Hepatocyte (in vitro differentiated cells): ENCODE data around the gene RBM4B. TPM values are rescaled to one million over a fixed set of nuclear protein-coding genes. Genes with fewer than 3 reads are reported as not detected.

Experiments used
- DNase-seq: peaks from one replicate; pipeline ENCODE4 v3.0.0-alpha.2; 2016; ENCODE audit warnings: low spot score
- H2AFZ ChIP-seq: fragments of 200-600 bp; sonication (generic); 2 replicates; pipeline ENCODE4 v1.6.0; 2016; ENCODE audit warnings: antibody characterized with exemption, mild to moderate bottlenecking
- H3K27ac ChIP-seq: fragments of 200-600 bp; sonication (generic); 2 replicates; pipeline ENCODE4 v1.5.1; 2016; ENCODE audit warnings: mild to moderate bottlenecking
- H3K27me3 ChIP-seq: fragments of 200-600 bp; sonication (generic); 2 replicates; pipeline ENCODE4 v1.6.1; 2016
- H3K36me3 ChIP-seq: fragments of 200-600 bp; sonication (generic); replicated peaks from 2 replicates; pipeline ENCODE4 v1.5.1; 2016; ENCODE audit warnings: low read depth; ENCODE audit not compliant: insufficient read depth
- H3K4me1 ChIP-seq: fragments of 200-600 bp; sonication (generic); 2 replicates; pipeline ENCODE4 v1.5.1; 2016; ENCODE audit warnings: mild to moderate bottlenecking, moderate library complexity; ENCODE audit not compliant: insufficient read depth
- H3K4me2 ChIP-seq: fragments of 200-600 bp; sonication (generic); 2 replicates; pipeline ENCODE4 v1.6.0; 2016
- H3K4me3 ChIP-seq: fragments of 200-600 bp; sonication (generic); 2 replicates; pipeline ENCODE4 v1.5.1; 2016; ENCODE audit warnings: mild to moderate bottlenecking
- H3K79me2 ChIP-seq: fragments of 200-600 bp; sonication (generic); 2 replicates; pipeline ENCODE4 v1.6.0; 2017; ENCODE audit warnings: mild to moderate bottlenecking
- H3K9me2 ChIP-seq: fragments of 200-600 bp; sonication (generic); replicated peaks from 2 replicates; pipeline ENCODE4 v1.6.0; 2017; ENCODE audit warnings: mild to moderate bottlenecking; ENCODE audit not compliant: insufficient read depth
- H3K9me3 ChIP-seq: fragments of 200-600 bp; sonication (generic); 2 replicates; pipeline ENCODE4 v1.5.1; 2016; ENCODE audit warnings: low read depth, mild to moderate bottlenecking
- H4K20me1 ChIP-seq: fragments of 200-600 bp; sonication (generic); 2 replicates; pipeline ENCODE4 v1.6.0; 2016; ENCODE audit warnings: mild to moderate bottlenecking; ENCODE audit not compliant: insufficient read depth, poor library complexity, severe bottlenecking
- EZH2 ChIP-seq: fragments of 200-600 bp; sonication (generic); IDR thresholded peaks from 2 replicates; pipeline ENCODE4 v1.6.1; 2016; ENCODE audit warnings: antibody characterized with exemption, mild to moderate bottlenecking, borderline replicate concordance
- EZH2phosphoT487 ChIP-seq: fragments of 200-600 bp; sonication (generic); IDR thresholded peaks from one replicate; pipeline ENCODE4 v1.6.1; 2018; ENCODE audit warnings: antibody characterized with exemption, mild to moderate bottlenecking, low read depth, moderate library complexity; ENCODE audit not compliant: unreplicated experiment, severe bottlenecking
- WGBS: methylation state at CpG from one replicate; pipeline ENCODE4 v1.1.6; 2016; ENCODE audit warnings: low lambda C conversion rate; ENCODE audit errors: missing lambda C conversion rate; 5-methylcytosine and 5-hydroxymethylcytosine counted together
- polyA plus RNA-seq: library from polyadenylated mRNA; unstranded; fragments of >200 nt; fragmentation: Nextera tagmentation; extraction: Ambion mirVana; gene quantifications from 2 replicates; pipeline ENCODE4 v1.2.1, GENCODE V29; 2016
- total RNA-seq: library from RNA; depleted of rRNA; stranded (reverse); fragments of >200 nt; gene quantifications from 2 replicates; pipeline ENCODE4 v1.2.3, GENCODE V29; 2014
- TF ChIP-seq, protein P1 (sequence below): fragments of 200-600 bp; sonication (generic); IDR thresholded peaks from 2 replicates; pipeline ENCODE4 v1.5.1; 2016; ENCODE audit warnings: antibody characterized with exemption, mild to moderate bottlenecking; ENCODE audit not compliant: poor library complexity

Gene RBM4B
- total and polyA plus RNA-seq, 2 experiments from 2014 or later: 25.7 to 33.4 TPM

- H3K4me3 ChIP-seq: peak within 1 kb of the TSS; percentile 72
- DNase-seq: peak; percentile 99
- H4K20me1 ChIP-seq: peaks cover 50% of the 10 kb centered on the region
- no peaks in the 10 kb centered on the region for H3K27me3 ChIP-seq
- no peaks in the 10 kb centered on the region for H3K9me2 ChIP-seq
- peaks cover 34% of the 10 kb centered on the region for H3K4me1 ChIP-seq
- WGBS: 1% methylated on average over 59 of the region's 63 CpGs
- TF ChIP-seq EZH2: no peak
- TF ChIP-seq EZH2phosphoT487: no peak
- TF ChIP-seq, protein P1, sequence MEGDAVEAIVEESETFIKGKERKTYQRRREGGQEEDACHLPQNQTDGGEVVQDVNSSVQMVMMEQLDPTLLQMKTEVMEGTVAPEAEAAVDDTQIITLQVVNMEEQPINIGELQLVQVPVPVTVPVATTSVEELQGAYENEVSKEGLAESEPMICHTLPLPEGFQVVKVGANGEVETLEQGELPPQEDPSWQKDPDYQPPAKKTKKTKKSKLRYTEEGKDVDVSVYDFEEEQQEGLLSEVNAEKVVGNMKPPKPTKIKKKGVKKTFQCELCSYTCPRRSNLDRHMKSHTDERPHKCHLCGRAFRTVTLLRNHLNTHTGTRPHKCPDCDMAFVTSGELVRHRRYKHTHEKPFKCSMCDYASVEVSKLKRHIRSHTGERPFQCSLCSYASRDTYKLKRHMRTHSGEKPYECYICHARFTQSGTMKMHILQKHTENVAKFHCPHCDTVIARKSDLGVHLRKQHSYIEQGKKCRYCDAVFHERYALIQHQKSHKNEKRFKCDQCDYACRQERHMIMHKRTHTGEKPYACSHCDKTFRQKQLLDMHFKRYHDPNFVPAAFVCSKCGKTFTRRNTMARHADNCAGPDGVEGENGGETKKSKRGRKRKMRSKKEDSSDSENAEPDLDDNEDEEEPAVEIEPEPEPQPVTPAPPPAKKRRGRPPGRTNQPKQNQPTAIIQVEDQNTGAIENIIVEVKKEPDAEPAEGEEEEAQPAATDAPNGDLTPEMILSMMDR: no peak
- H2AFZ ChIP-seq: no peak within 1 kb of the TSS
- H3K36me3 ChIP-seq: no peaks in the 10 kb centered on the region
- peak within 1 kb of the TSS; percentile 96 for H3K4me2 ChIP-seq
- H3K27ac ChIP-seq: peak within 1 kb of the TSS; percentile 90
- H3K9me3 ChIP-seq: no peaks in the 10 kb centered on the region
- H3K79me2 ChIP-seq: peaks cover 91% of the 10 kb centered on the region
Observed at GRCh38 chr11:66638177-66639065, 39.3 kb downstream of the RBM4B start, which contains the start of gene RBM4. RBM4 (plus strand) TSS chr11:66638703; CDS start chr11:66639712, 1,009 bp downstream.

DNA sequence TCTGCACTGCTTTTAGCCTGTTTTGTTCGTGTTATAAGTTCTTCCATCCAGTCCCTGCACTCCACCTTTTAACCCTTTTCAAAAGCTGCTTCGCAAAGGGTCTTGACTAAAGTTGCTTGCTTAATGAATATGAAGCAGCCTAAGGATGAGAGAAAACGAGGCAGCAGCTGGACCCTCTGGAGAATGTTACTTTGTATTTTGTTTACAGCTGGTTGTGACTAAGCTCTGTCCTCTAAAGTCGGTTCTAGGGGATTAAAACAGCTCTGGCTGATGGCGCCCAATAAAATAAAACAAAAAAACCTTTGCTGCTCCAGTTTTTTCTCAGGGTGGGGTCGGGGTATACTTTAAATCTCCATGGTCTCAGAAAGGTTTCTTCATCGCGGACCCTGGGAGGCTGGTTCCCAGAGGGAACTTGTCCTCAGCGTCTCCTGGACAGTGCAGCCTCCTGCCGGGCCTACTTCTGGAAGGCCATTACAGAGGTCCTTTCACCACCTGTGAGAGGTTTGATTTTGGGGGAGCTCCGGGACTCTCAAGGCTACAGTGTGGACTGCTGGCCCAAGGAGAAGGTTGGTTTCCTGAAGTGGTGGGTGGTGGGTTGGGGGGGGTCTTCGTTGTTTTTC, 40.0 kb downstream of the RBM4B start:
- Histone ChIP-seq H3K27ac (peak overlapping the region; percentile 72), H3K4me3 (no peak overlapping the region), H3K36me3 (no peaks in the 10 kb centered on the region), H4K20me1 (peaks cover 50% of the 10 kb centered on the region), H3K4me1 (peaks cover 26% of the 10 kb centered on the region), H3K79me2 (peaks cover 91% of the 10 kb centered on the region), H3K9me3 (no peaks in the 10 kb centered on the region), H3K4me2 (peak overlapping the region; percentile 70), H3K9me2 (no peaks in the 10 kb centered on the region), H3K27me3 (no peaks in the 10 kb centered on the region), H2AFZ (no peak overlapping the region)
- WGBS: 38% methylated on average over 12 of the region's 12 CpGs
- TF ChIP-seq, protein P1: no peak
- no peak for TF ChIP-seq EZH2
- no peak for TF ChIP-seq EZH2phosphoT487
- no peak for DNase-seq

DNA sequence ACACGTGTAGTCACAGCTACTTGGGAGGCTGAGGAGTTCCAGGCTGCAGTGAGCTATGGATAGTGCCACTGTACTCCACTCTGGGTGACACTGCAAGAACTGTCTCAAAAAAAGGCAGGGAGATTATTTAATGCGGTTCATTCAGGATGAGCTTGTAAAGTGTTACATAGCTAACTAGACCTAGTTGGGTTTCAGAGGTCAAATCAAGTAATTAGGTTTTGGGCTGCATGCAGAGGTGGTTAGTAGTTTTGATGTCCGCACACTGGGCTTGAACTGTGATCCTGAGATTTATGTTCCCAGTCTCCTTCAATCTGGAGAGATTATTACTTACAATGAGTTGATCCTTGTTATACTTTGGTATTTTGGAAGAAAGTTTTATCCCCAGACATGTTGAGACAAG, 41.3 kb downstream of the RBM4B start:
- H3K27ac ChIP-seq: no peak overlapping the region
- WGBS: 90% methylated on average over 3 of the region's 3 CpGs
- peaks cover 50% of the 10 kb centered on the region for H4K20me1 ChIP-seq

More for the DNA sequence above, 41.3 kb downstream of the RBM4B start:
- DNase-seq: no peak
- no peaks in the 10 kb centered on the region for H3K9me2 ChIP-seq
- no peaks in the 10 kb centered on the region for H3K9me3 ChIP-seq
- H3K4me1 ChIP-seq: peaks cover 22% of the 10 kb centered on the region
- H3K79me2 ChIP-seq: peaks cover 91% of the 10 kb centered on the region
- no peaks in the 10 kb centered on the region for H3K36me3 ChIP-seq
- H2AFZ ChIP-seq: no peak overlapping the region
- H3K27me3 ChIP-seq: no peaks in the 10 kb centered on the region
- TF ChIP-seq EZH2: no peak
- no peak for TF ChIP-seq EZH2phosphoT487
- TF ChIP-seq, protein P1: no peak
- no peak overlapping the region for H3K4me2 ChIP-seq
- no peak overlapping the region for H3K4me3 ChIP-seq
